Measurements from ENCODE around the gene SUSD4. TPM values are rescaled to one million over a fixed set of nuclear protein-coding genes. Genes with fewer than 3 reads are reported as not detected.

The SUSD4 gene
- total and polyA plus RNA-seq, 12 donors: 1.5 to 26.9 (median 7.0) TPM

DNA sequence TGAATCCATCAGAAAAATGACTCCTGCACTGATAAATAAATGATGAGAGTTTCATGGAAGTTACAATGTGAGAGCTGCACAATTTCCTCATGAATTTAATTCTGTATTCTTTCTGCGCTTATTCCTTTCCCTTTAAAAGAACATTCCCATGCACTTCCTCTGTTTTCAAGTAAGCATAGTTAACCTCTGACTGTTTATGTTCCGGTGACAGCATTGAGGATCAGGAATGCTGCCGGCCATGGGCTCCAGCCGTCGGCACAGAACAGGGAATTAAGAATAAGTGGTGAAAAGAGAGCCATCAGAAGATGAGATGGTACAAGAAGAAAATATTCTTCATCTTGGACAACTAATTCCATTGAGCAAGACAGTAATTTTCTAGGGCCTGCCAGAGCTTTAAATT lies 65.3 kb downstream of the SUSD4 start:
- intact Hi-C loops (cut with DNase I): no loop called here
- no peak for TF ChIP-seq POLR2A (IDR thresholded peaks at IDR 0.05)
- TF ChIP-seq, protein P1, sequence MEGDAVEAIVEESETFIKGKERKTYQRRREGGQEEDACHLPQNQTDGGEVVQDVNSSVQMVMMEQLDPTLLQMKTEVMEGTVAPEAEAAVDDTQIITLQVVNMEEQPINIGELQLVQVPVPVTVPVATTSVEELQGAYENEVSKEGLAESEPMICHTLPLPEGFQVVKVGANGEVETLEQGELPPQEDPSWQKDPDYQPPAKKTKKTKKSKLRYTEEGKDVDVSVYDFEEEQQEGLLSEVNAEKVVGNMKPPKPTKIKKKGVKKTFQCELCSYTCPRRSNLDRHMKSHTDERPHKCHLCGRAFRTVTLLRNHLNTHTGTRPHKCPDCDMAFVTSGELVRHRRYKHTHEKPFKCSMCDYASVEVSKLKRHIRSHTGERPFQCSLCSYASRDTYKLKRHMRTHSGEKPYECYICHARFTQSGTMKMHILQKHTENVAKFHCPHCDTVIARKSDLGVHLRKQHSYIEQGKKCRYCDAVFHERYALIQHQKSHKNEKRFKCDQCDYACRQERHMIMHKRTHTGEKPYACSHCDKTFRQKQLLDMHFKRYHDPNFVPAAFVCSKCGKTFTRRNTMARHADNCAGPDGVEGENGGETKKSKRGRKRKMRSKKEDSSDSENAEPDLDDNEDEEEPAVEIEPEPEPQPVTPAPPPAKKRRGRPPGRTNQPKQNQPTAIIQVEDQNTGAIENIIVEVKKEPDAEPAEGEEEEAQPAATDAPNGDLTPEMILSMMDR (IDR thresholded peaks at IDR 0.05): no peak
- Histone ChIP-seq H3K27me3 (no peaks in the 10 kb centered on the region), H3K27ac (no peak overlapping the region), H3K4me1 (replicated peaks in 1 of 2) (no peaks in the 10 kb centered on the region), H3K9me3 (replicated peaks in 1 of 3) (no peaks in the 10 kb centered on the region), H3K4me3 (no peak overlapping the region), H3K36me3 (replicated peaks in 1 of 2) (no peaks in the 10 kb centered on the region)
- 51 to 68% (median 60%) methylated on average over 5 of the region's 5 CpGs for WGBS, 4 donors
- DNase-seq: no peak

DNA sequence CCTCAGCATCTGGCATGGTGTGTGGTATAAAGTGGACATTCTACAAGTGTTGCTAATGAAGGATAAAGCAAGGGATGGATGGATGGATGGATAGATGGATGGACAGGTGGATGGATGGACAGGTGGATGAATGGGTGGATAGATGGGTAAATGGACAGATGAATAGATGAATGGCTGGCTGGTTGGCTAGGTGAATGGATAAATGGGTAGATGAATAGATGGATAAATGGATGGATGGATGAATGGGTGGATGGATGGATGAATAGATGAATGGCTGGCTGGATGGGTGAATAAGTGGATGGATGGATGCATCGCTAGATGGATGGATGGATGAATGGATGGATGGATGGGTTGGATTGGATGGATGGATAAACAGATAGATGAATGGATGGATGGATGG lies 66.2 kb downstream of the SUSD4 start:
- Histone ChIP-seq H3K4me3 (no peak overlapping the region), H3K27ac (no peak overlapping the region), H3K27me3 (no peaks in the 10 kb centered on the region), H3K4me1 (replicated peaks in 1 of 2) (no peaks in the 10 kb centered on the region), H3K36me3 (replicated peaks in 1 of 2) (no peaks in the 10 kb centered on the region), H3K9me3 (replicated peaks in 1 of 3) (no peaks in the 10 kb centered on the region)
- WGBS, 4 donors: 84 to 100% (median 99%) methylated on average over 1 of the region's 1 CpG
- intact Hi-C loops (cut with DNase I): no loop called here
- DNase-seq: no peak
- TF ChIP-seq, protein P1 (IDR thresholded peaks at IDR 0.05): no peak
- no peak for TF ChIP-seq POLR2A (IDR thresholded peaks at IDR 0.05)

DNA sequence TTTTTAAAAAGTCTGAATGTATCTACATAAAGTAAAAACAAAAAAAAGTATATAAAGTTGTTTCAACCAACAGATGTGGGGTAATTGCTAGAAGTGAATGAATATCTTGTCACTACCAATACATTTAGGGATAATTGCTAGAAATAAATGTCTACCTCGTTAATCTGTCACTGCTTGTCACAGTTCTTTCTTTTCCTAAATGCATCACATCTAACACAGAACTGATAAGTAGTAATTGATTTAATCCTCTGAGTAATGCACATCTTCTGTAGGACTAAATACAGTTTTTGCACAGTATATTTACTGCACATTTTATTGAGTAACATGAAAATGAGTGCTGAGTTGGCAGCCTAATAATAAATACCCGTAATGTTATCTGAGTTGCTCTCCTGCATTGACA lies 72.2 kb downstream of the SUSD4 start:
- intact Hi-C loops (cut with DNase I): no loop called here
- H3K9me3 ChIP-seq (replicated peaks in 1 of 3): no peaks in the 10 kb centered on the region
- no peak overlapping the region for H3K27ac ChIP-seq
- no peak for DNase-seq
- H3K4me1 ChIP-seq (replicated peaks in 1 of 2): no peaks in the 10 kb centered on the region
- H3K4me3 ChIP-seq: no peak overlapping the region
- TF ChIP-seq POLR2A (IDR thresholded peaks at IDR 0.05): no peak
- TF ChIP-seq, protein P1 (IDR thresholded peaks at IDR 0.05): no peak
- no peaks in the 10 kb centered on the region for H3K27me3 ChIP-seq
- H3K36me3 ChIP-seq (replicated peaks in 1 of 2): no peaks in the 10 kb centered on the region
- WGBS, 4 donors: 57 to 73% (median 65%) methylated on average over 2 of the region's 2 CpGs

DNA sequence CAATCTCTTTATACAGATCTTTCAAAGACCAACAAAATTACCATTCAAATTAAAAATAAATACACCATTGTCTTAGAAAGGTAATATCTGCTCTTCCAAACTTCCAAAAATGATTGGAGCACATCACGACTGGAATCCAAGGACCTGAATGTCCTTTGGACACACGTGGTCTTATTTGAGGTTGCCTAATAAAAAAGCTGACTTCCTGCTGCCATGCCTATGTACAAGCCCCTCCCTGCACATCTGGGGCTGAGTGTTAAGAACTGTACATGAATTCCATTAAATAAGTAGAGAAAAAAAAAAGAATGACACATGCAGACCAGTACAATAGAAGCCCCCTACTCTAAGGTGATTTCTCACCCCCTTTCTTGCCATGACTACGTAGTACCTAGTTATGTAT lies 73.6 kb downstream of the SUSD4 start:
- intact Hi-C loops (cut with DNase I): no loop called here
- DNase-seq: no peak
- Histone ChIP-seq H3K4me3 (no peak overlapping the region), H3K27ac (no peak overlapping the region), H3K27me3 (no peaks in the 10 kb centered on the region), H3K4me1 (replicated peaks in 1 of 2) (no peaks in the 10 kb centered on the region), H3K36me3 (replicated peaks in 1 of 2) (no peaks in the 10 kb centered on the region), H3K9me3 (replicated peaks in 1 of 3) (no peaks in the 10 kb centered on the region)
- TF ChIP-seq POLR2A (IDR thresholded peaks at IDR 0.05): no peak
- TF ChIP-seq, protein P1 (IDR thresholded peaks at IDR 0.05): no peak
- 51 to 67% (median 57%) methylated on average over 3 of the region's 3 CpGs for WGBS, 4 donors

Data from adrenal gland (tissue), 12 donors.